Omental fat pad (tissue), 4 donors: Measurements from ENCODE around the gene MST1. TPM values are rescaled to one million over a fixed set of nuclear protein-coding genes. Genes with fewer than 3 reads are reported as not detected.

Experiments used
- ATAC-seq: fragments of 150-250 bp; one replicate; pipeline ENCODE4 v1.9.1; 2016; ENCODE audit warnings: mild to moderate bottlenecking, moderate library complexity; ENCODE audit not compliant: low FRiP score
- DNase-seq: peaks from one replicate; pipeline ENCODE4 v3.0.0-alpha.2; 2019; ENCODE audit warnings: low spot score
- total RNA-seq, 4 donors: library from RNA; depleted of rRNA; stranded (reverse); fragments of >200 nt; gene quantifications; one replicate each; pipeline ENCODE4 v1.1.0, GENCODE V29; 2016
- TF ChIP-seq, protein P1 (sequence below), 3 donors: fragments of 450-650 bp; IDR thresholded peaks; one replicate each; pipeline ENCODE4 v1.5.1; 2016 to 2017; ENCODE audit warnings: antibody characterized with exemption in 3 of 3, mild to moderate bottlenecking in 3 of 3, moderate library complexity in 2 of 3

The MST1 gene
- total RNA-seq, 4 donors from 2014 or later: 3.5 to 94.1 (median 25.0) TPM

- ATAC-seq: no peak
These were observed 44.6 kb downstream of the MST1 start for GRCh38 chr3:49644684-49645083.

GRCh38 chr3:49642708-49643145 lies 46.5 kb downstream of the MST1 start:
- ATAC-seq: no peak
- TF ChIP-seq, protein P1, sequence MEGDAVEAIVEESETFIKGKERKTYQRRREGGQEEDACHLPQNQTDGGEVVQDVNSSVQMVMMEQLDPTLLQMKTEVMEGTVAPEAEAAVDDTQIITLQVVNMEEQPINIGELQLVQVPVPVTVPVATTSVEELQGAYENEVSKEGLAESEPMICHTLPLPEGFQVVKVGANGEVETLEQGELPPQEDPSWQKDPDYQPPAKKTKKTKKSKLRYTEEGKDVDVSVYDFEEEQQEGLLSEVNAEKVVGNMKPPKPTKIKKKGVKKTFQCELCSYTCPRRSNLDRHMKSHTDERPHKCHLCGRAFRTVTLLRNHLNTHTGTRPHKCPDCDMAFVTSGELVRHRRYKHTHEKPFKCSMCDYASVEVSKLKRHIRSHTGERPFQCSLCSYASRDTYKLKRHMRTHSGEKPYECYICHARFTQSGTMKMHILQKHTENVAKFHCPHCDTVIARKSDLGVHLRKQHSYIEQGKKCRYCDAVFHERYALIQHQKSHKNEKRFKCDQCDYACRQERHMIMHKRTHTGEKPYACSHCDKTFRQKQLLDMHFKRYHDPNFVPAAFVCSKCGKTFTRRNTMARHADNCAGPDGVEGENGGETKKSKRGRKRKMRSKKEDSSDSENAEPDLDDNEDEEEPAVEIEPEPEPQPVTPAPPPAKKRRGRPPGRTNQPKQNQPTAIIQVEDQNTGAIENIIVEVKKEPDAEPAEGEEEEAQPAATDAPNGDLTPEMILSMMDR (IDR thresholded peaks at IDR 0.05): no peak
- DNase-seq: no peak

More at GRCh38 chr3:49644684-49645083, 44.6 kb downstream of the MST1 start:
- no peak for DNase-seq
- TF ChIP-seq, protein P1 (IDR thresholded peaks at IDR 0.05): no peak

GRCh38 chr3:49641921-49642707 lies 47.2 kb downstream of the MST1 start:
- DNase-seq (no peak), ATAC-seq (no peak)
- TF ChIP-seq, protein P1 (IDR thresholded peaks at IDR 0.05): no peak

DNA sequence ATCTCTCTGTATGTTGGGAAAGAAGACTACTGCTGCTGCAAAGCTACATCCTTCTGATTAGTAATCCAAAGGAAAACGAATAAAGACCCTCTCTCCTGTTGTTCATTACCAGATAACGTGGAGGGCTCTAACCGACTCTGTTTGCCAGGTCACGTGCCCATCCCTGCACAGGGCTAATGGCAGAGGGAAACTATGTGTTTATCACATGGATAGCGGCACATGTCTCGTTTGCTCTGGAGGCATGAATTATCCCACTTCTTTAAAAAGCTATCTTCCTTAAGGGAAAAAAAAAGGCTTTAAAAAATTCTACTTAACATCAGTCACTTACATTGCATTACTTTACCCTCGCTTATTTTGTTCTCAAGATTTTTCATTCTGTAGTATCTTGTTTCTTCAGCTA lies 48.0 kb downstream of the MST1 start:
- DNase-seq (no peak), ATAC-seq (no peak)
- TF ChIP-seq, protein P1 (IDR thresholded peaks at IDR 0.05): no peak

GRCh38 chr3:49639551-49639950 lies 49.7 kb downstream of the MST1 start:
- TF ChIP-seq, protein P1 (IDR thresholded peaks at IDR 0.05): no peak
- no peak for ATAC-seq
- DNase-seq: no peak

- ATAC-seq (no peak), DNase-seq (no peak)
- TF ChIP-seq, protein P1 (IDR thresholded peaks at IDR 0.05): no peak
These were observed 50.8 kb downstream of the MST1 start for GRCh38 chr3:49638445-49638844.
